Gastroesophageal sphincter (tissue), 3 donors: ENCODE data around the gene PFN2.

ENCODE experiments used
- CTCF ChIP-seq, 4 experiments: fragments of 200-600 bp in 2 of 4; fragments of 450-650 bp in 2 of 4; sonication (generic) in 1 of 4; IDR thresholded peaks; one replicate each; pipeline ENCODE4 v1.5.1; 2017 to 2019; ENCODE audit warnings: antibody characterized with exemption in 4 of 4, mild to moderate bottlenecking in 2 of 4, moderate library complexity in 2 of 4
- EP300 ChIP-seq: sonication (generic); formaldehyde crosslinking; IDR thresholded peaks from one replicate; pipeline ENCODE4 v1.6.1; 2017; ENCODE audit warnings: antibody characterized with exemption, mild to moderate bottlenecking
- POLR2A ChIP-seq, 2 donors: fragments of 450-650 bp; IDR thresholded peaks; one replicate each; pipeline ENCODE4 v1.6.1; 2017; ENCODE audit warnings: antibody characterized with exemption in 2 of 2, mild to moderate bottlenecking in 2 of 2, moderate library complexity in 1 of 2
- POLR2AphosphoS5 ChIP-seq: sonication (generic); formaldehyde crosslinking; IDR thresholded peaks from one replicate; pipeline ENCODE4 v1.6.1; 2017; ENCODE audit warnings: antibody characterized with exemption

GRCh38 chr3:149998946-149999345, 28.3 kb upstream of the PFN2 start:
- TF ChIP-seq CTCF (IDR thresholded peaks at IDR 0.05): no peak
- TF ChIP-seq POLR2A (IDR thresholded peaks at IDR 0.05): no peak
- TF ChIP-seq POLR2AphosphoS5: no peak
- no peak for TF ChIP-seq EP300
